RPMI8226 (cell line): Measurements from ENCODE around the gene PLA2G3.
"Not testable (repeated sequence)": the region's sequence is repeated elsewhere in the genome, so short reads cannot be mapped to it uniquely, and the experiment has no call there.

ENCODE experiments used
- DNase-seq: peaks from one replicate; pipeline ENCODE4 v3.0.0-alpha.2; 2015

The PLA2G3 gene

DNA sequence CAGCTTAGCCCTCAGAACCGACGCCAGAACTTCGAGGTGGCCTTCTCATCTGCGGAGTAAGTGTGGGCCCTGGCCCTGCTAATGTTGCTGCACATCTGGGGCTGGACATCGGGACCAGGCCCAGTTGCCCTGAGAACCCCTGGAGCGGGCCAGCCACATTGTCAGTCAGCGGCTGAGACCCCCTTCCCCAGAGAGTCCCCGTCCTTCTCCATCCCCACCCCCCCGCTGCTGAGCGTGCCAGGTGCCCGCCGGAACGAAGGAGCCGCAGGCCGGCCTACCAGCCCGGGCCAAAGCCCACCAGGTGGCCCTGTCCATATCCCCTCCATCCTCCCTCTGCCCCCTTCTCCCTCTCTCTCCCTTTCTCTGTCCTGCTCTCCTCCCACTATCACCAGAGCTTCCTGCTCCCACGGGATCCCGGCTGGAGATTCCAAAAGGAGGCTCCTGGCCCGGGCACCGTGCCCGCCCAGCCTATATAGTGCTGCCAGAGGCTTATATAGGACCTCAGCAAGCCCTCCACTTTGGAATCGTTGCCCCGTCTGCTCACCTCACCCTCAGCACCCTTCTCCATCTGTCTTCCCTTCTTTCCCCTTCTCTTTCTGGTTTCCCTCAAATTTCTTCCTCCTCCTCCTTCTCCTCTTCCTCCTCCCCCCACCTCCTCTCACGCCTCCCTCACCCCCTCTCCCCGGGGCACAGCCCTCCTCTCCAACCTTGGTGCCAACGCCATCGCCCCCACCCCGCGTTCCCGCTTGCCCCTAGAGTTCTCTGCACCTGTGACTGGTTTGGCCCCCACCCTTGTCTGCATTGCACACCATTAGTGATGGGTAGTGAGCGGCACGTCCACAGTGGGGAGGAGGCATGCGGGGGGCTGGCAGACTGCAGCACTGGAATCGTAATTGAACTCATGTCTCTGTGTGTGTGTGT is 40.2 kb downstream of the PLA2G3 start:
- no peak for DNase-seq

DNA sequence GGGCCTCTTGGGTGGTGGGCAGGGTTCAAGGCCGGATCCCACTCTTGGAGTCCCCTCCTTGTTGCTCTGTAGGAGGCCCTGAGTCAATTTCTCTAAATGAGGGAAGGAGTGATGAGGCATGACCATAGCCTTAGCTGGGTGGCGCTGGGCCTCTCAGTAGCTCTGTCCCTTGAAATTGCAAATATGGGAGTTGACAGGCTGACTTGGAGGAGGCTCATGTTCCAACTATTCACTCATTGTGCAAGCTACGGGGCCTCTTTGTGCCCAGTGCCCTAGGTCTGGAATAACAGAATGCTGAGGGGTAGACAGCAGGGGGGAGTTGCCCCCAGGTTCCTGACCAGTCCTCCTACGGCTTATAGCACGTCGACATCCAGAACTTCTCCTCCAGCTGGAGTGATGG is 40.9 kb downstream of the PLA2G3 start:
- DNase-seq: no peak

DNA sequence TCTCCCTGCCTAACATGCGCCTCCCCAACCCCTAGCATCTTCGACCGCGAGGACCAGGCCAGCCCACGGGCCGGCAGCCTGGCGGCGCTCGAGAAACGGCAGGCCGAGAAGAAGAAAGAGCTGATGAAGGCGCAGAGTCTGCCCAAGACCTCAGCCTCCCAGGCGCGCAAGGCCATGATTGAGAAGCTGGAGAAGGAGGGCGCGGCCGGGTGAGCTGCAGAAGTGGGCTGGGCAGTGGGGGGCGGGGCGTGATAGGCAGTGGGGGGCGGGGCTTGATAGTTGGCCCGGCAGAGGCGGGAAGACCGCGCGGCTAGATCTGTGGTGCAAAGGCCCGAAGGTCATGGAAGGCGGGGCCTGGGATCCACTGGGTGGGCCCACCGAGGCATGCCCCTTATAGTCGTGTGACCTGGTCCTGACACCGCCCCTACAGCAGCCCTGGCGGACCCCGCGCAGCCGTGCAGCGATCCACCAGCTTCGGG is 41.6 kb downstream of the PLA2G3 start:
- DNase-seq: no peak

DNA sequence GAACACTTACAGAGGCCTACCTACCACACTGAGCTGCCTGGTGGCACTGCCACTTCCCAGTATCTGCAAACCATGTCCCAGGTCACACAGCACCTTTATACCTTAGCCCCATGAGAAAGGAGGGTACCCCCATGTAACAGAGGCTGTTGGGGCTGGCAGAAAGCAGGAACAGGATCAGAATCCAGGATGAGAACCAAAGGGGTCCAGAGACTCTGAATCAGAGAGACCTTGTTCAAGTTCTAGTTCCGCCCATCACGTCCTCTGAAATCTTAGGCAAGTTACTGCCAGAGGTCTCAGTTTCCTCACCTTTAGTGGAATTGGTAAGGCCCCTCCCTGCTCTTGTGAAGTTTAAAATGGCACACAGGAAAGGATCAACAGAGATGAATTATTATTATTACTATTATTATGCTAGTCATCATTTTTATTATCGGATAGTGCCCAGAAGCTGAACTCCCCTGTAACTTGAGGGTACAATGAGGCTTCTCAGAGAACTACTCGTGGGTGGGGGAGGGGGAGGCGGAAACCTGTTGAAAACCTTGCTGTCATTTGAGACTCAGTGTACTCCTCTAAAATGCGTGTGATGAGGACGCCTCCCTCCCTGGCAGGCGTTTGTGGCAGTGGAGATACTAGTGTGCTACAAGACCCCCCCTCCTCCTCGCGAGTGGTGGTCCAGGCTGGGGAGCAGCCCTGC is 42.2 kb downstream of the PLA2G3 start:
- no peak for DNase-seq

DNA sequence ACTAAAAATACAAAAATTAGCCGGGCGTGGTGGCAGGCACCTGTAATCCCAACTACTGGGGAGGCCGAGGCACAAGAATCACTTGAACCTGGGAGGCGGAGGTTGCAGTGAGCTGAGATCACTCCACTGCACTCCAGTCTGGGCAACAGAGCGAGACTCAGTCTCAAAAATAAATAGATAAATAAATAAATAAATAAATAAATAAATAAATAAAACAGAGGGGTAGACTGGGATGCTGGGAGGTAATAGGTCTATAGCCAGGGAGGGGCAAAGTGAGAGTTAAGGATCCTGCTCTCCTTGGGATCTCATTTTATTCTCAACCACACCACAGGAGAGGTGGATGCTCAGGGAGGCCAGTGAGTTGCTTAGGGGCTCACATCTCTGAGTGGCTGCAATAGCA is 42.8 kb downstream of the PLA2G3 start:
- DNase-seq: not testable (repeated sequence)

DNA sequence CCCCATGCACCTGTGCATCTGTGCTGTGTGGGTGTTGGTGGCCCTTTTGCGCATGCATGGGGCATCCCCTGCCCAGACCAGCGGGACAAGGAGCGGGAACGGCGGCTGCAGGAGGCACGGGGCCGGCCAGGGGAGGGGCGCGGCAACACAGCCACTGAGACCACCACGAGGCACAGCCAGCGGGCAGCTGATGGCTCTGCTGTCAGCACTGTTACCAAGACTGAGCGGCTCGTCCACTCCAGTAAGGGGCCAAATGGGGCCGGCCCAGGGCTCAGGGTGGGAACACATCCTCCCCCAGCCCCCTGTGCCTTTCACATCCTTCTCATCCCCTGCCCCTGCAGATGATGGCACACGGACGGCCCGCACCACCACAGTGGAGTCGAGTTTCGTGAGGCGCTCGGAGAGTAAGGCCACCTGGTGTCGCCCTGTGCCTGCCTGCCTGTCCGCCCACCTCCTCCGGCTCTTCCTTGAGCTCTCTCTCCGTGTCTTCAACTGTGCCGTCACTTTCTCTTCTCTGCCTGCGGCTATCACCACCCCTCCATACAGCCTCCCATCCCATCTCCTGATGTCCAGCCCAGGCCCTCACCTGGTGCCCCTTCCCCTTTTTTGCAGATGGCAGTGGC is 43.5 kb downstream of the PLA2G3 start:
- DNase-seq: no peak

DNA sequence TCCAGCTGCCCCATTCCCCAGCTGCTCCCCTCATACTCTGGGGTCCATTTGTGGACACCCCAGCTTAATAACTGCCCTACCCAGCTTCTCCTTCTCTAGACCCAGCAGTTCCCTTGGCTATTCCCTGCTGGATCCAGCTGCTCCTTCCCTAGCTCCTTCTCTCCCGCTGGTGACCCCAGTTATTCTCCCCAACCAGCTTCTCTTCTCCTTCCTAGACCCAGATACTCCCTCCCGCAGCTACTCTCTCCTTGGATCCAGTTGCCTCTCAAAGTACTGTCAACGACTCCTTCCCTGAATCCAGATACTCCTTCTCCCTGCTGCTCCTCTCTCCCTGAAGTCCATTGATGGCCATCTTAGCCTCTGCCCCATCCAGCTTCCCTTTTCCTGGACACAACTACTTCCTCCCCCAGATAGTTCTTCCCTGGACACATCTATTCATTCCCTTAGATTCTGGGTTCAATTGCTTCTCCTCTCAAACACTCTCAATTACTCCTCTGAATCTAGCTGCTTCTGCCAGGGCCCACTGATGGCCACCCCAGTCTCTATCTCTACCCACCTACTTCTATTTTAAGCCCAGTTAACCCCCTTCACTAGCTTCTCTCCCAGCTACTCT is 44.6 kb downstream of the PLA2G3 start:
- no peak for DNase-seq

DNA sequence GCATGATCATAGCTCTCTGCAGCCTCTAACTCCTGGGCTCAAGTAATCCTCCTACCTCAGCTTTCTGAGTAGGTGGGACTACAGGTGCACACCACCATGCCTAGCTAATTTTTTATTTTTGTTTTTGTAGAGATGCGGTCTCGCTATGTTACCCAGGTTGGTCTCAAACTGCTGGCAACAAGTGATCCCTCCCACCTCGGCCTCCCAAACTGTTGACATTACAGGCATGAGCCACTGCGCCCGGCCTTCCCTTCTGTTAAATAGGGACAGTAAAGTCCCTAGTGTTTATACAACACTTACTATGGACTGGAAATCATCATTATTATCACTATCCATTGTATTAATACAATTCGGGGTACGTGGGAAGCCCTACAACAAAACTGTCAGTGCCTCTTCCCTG is 45.6 kb downstream of the PLA2G3 start:
- DNase-seq: no peak

DNA sequence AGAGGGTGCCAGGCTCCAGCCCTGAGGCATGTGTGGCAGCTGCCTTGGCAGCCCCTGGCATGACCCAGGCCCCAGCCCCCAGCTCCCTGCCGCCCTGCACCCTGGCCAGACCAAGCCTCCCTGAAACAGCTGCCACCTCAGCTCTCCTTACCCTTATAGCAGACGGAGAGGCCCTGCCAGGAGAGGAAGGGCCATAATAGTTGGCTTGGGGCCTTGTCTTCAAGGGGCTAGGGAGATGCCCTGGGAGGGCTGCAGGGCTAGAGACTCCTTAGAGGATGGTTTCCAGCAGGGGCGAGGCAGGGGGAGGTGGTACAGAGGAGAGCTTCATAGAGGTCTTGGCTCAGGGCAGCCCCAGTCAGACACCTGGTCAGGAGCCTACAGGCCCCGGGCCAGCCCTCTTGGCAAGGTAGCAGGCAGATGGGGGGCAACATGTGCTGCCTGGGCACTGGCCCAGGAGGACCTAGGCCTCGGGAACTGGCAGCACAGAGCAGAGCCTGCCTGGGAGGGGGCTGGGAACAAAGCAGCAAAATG is 46.2 kb downstream of the PLA2G3 start:
- peak; percentile 78 for DNase-seq

DNA sequence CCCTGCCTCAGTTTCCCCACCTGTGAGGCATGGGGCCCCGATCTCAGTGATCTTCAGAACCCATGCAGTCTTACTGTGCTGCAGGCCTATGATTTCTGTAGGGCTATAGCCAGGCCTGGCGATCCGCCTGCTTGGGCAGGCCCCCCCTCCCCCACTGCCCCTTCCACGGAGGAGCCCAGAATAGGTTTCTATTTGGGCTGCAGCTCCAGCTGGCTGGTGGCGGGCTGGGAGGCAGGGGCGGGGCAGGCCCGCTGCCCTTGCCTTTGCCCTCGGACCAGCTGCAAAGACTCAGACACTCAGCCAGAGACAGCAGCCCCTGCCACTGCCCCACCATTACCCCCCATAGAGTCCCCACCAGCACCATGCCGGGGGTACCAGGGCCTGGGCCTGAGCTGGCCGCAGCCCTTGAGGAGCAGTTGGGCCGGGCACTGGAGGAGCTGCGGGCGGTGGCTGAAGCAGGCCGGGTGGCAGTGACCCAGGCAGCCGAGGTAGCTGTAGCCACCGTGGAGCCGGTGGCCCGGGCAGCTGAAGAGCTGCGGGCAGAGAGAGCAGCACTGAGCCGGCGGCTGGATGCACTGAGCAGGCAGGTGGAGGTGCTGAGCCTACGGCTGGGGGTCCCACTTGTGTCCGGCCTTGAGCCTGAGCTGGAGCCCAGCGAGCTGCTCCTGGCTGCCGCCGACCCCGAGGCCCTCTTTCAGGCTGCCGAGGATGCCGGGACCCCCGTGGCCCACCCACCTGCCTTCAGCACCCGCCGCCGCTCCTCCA is 47.0 kb downstream of the PLA2G3 start:
- DNase-seq: peak; percentile 91

DNA sequence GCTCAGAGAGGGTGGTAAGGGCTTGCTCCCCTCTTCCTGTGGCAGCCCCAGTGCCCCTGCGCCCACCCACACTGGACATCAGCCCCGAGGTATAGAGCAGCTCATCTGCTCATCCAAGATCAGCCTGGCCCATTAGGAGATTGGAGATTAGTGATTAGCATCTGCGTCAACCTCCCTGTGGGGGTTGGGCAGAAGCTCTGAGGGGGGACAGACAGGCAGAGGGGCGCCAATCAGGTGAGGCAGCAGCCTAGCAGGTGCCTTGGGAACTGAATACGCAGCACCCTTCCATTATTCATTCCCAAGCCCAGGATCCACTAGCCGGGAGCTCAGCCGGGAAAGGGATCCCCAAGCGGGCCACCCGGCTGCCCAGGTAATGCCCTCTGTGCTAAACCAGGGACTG is 48.1 kb downstream of the PLA2G3 start:
- no peak for DNase-seq

DNA sequence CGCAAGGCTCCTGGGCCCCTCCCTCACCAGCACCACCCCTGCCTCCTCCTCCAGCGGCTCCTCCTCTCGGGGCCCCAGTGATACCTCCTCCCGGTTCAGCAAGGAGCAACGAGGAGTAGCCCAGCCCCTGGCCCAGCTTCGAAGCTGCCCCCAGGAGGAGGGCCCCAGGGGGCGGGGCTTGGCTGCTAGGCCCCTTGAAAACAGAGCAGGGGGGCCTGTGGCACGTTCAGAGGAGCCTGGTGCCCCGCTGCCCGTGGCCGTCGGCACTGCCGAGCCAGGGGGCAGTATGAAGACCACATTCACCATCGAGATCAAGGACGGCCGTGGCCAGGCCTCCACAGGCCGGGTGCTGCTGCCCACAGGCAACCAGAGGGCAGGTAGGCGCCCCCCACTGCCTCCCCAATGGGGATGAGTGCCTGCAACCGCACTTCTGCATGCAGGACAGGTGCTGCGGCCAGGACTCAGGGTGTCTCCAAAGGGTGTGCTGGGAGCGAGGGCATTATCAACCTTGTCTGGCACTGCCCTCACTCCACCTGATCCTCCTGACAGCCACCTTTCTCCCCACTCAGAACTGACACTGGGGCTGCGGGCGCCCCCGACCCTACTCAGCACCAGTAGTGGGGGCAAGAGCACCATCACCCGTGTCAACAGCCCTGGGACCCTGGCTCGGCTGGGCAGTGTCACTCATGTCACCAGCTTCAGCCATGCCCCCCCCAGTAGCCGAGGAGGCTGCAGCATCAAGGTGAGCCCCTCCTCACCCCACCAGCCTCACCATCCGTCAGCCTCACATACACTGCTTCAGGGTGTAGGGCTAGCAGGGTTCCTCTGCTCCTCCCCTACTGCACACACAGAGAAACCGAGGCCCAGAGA is 49.0 kb downstream of the PLA2G3 start:
- DNase-seq: no peak

DNA sequence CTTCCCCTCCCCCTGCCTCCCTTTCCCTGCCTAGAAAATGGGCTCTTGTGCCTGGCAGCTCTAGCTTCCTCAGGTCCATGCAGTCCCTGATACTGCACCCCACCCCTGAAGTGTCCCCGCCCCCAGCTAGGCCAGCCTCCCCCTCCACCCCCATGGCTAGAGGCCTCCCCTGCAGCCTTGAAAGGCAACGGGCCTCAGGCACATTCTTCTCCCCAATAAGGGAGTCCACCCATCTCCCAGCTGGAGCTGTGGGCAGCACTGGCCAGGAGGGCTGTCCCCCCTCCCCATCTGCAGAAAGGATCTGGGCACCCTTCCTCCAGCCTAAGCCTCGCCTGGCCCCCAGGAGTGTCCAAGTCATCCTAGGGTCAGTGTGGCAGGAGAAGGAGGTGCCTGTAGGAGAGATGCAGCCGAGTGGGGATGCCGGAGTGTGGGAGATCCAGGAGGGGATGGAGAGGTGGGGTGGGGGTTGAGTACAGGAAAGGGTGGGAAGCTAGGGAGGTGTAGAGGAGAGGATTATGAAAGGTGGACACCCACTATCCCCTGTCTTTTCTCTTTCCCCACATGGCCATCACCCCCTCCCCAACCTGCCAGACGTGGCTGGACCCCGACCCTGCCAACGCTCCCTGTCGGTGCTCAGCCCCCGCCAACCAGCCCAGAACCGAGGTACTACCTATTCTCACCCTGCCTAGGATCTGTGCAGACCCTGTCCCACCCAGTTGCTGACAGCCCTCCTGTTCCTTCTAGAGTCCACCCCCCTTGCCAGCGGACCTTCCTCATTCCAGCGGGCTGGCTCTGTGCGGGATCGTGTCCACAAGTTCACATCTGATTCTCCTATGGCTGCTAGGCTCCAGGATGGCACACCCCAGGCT is 49.9 kb downstream of the PLA2G3 start:
- DNase-seq: peak; percentile 43

DNA sequence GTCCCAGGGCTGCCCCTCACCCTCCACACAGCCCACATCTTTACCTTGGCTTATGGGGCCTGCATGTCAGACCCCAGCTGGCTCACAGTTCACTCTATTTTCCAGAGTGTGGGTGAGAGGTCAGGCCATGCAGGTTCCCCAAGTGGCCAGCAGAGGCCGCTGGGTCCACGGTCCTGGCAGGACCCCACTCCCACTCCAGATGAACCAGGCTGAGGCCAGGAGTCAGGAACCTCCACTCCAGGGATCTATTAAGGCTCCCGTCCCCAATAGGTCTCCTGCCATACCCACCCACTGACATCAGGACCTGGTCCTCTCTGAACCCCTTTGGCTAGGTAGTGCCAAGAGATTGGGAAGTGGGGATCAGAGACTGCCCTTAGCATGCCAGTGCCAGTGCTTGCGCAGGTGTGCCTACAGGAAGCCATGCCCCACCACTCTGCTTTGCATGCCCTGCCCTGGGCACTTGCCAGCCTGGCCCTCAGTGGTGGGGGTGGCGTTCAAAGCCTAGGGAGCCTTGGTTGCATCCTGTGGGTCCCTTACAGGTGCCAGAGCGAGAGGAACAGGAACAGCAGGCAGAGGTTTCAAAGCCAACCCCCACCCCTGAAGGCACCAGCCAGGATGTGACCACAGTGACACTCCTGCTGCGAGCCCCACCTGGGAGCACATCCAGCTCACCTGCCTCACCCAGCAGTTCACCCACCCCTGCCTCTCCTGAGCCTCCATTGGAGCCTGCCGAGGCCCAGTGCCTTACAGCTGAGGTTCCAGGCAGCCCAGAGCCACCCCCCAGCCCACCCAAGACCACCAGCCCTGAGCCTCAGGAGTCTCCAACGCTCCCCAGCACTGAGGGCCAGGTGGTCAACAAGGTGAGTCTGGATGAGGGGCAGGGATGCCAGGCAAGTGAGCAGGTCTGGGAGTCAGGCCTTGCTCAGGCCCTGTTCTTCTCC is 50.9 kb downstream of the PLA2G3 start:
- DNase-seq: peak; percentile 98

DNA sequence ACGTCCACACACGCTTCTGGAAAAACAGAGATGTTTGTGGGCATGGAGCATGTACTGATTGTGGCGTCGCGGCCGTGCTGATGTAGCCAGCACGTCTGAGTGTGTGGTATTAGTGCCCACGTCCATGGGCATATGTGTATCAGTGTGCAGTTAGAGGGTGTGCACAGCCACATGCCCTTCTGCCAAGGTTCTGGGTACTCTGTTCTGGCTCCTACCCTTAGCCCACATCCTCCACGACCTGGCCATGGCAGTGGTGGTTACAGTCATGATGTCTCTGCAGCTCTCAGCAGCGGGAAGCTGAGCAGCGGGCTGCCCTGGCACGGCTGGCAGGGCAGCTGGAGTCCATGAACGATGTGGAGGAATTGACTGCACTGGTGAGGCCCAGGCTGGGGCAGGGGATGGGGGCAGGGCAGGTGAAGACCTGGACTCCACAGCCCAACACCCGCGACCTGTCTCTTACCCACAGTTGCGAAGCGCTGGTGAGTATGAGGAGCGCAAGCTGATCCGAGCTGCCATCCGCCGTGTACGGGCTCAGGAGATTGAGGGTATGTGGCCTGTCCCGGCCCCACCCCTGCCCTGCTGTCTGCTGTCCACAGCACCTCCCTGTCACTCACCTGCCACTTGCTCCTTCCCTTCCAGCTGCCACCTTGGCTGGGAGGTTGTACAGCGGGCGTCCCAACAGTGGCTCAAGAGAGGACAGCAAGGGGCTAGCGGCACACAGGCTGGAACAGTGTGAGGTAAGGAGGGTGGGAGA is 51.9 kb downstream of the PLA2G3 start:
- peak; percentile 27 for DNase-seq

DNA sequence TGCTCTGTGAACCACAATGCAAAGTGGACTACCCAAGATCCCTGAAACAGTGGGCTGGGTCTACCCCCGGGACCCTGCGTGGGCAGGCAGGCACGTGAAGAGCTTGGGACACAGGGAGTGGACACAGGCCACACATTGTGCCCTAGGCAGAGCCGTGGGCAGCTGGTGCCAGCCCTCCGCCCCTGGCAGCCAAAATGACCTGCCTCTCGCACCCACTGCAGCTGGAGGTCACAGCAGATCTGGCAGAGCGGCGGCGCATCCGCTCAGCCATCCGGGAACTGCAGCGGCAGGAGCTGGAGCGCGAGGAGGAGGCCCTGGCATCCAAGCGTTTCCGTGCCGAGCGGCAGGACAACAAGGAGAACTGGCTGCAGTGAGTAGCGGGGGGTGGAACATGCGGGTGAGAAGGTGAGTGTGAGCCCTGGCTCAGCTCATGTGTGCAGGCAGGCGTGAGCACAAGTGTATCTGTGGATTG is 52.5 kb downstream of the PLA2G3 start:
- no peak for DNase-seq

DNA sequence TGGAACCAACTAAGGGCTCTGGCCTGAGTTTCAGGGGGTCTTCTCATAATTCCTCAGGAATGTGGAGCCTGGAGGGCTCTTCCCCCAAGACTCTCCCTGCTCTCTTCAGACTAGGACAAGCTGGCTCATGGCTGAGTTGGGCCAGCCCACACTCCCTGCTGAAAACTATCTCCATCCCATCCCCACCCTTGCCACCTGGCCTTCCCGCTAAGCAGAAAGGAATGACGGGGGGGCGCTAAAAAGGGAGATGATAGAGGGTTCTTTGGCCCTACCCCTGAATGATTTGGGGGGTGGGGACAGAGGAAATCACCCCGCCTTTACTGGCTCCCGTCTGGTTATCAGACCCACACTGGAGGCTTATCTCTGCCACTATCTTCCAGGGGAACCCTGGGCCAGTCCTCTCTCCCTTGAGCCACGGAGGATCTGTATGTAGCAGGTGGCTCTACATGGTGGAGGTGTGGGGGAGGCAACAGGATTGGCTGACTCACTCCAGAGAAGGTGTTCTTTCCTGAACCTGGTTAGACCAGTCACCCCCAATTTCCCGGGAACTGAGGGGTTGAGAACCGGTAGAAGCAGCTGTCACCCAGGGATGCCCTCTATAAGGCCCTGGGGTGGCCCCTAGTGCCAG is 53.5 kb downstream of the PLA2G3 start:
- DNase-seq: no peak

DNA sequence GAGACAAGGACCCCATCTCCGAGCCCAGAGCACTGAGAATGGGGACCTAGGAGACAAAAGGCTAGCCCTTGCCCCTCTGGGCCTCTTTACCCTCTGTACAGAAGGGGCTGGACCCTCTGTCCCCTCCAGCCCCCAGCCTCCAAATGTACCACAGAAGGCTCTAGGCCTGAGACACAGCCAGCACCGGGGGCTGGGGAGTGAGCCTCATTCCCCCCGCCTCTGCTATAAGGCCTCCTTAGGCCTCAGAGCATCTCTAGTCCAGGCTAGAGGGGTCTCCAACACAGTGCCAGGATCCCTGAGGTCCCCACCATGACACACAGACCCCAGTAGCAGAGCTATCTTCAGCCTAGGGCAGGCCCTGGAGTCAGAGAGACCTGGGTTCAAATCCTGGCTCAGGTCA is 54.4 kb downstream of the PLA2G3 start:
- no peak for DNase-seq
